Uterus (tissue), 2 donors: ENCODE measurements around the gene DIP2B.

Experiments used
- CTCF ChIP-seq, 4 experiments: fragments of 200-600 bp in 2 of 4; fragments of 450-650 bp in 2 of 4; sonication (generic) in 2 of 4; IDR thresholded peaks; one replicate each; pipeline ENCODE4 v1.5.1; 2016 to 2019; ENCODE audit warnings: antibody characterized with exemption in 4 of 4, mild to moderate bottlenecking in 2 of 4, moderate library complexity in 1 of 4
- POLR2A ChIP-seq, 2 donors: fragments of 450-650 bp; IDR thresholded peaks; one replicate each; pipeline ENCODE4 v1.6.1; 2016; ENCODE audit warnings: antibody characterized with exemption in 2 of 2, mild to moderate bottlenecking in 1 of 2, moderate library complexity in 1 of 2

- TF ChIP-seq CTCF (IDR thresholded peaks at IDR 0.05) (no peak), POLR2A (IDR thresholded peaks at IDR 0.05) (no peak)
Measured at GRCh38 chr12:50617657-50618056, 112.9 kb downstream of the DIP2B start.
